ENCODE data around the gene GRIK4. TPM values are rescaled to one million over a fixed set of nuclear protein-coding genes. Genes with fewer than 3 reads are reported as not detected.

Gene GRIK4
- total RNA-seq, 1 donor from 2014 or later = 0.36 TPM

DNA sequence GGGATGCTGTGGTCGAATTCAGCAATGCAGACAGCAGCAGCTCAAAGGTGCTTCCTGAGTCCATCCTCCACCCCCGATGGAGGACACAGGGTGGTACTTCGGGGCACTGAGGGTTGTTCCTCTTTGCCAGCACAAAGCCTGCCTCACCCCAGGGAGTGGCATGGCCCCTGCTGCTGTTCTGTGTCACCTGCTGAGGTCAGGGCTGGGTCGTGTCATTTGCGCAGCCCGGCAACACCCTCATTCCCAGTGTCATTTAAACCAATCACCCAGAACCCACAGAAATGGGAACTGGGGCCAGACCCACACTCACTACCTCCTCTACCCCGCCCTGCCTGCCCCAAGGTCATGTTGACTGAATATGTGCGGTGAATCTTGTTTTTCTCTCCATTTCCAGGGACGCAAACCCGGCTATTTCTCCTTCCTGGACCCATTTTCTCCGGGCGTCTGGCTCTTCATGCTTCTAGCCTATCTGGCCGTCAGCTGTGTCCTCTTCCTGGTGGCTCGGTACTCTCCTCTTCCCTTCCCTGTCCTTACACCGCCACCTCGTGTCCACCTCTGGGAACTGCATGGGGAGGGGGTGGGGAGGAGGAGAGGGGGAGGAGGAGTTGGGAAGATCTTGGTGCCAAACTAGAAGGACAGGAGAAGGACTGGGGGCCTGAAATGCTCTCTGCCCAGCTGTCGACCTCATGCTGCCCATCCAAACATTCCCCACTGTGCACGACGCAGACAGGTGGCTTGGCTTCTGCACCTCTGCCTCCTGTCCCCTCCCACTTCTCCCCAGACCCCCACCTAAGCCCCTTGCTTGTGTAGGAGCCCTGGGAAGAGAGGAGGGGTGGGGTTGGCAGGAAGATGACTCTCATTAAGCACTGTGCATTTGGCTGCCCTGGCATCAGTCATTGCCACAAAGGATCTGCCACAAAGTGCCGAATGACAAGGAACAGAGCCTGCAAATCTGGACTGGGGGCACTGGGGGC, 441.2 kb downstream of the GRIK4 start:
- no peak overlapping the region for H3K4me3 ChIP-seq
- H3K36me3 Mint-ChIP-seq = no peaks in the 10 kb centered on the region
- H3K9ac ChIP-seq = no peak overlapping the region
- peak overlapping the region; percentile 69 for H2AFZ ChIP-seq (replicated peaks)
- H3F3A ChIP-seq (ENCODE audit: low read depth) = no peaks in the 10 kb centered on the region
- H3K27ac Mint-ChIP-seq = no peak overlapping the region
- H3K4me3 Mint-ChIP-seq = no peak overlapping the region
- TF ChIP-seq EZH2phosphoT487 (IDR thresholded peaks at IDR 0.05) = no peak
- TF ChIP-seq, protein P1, sequence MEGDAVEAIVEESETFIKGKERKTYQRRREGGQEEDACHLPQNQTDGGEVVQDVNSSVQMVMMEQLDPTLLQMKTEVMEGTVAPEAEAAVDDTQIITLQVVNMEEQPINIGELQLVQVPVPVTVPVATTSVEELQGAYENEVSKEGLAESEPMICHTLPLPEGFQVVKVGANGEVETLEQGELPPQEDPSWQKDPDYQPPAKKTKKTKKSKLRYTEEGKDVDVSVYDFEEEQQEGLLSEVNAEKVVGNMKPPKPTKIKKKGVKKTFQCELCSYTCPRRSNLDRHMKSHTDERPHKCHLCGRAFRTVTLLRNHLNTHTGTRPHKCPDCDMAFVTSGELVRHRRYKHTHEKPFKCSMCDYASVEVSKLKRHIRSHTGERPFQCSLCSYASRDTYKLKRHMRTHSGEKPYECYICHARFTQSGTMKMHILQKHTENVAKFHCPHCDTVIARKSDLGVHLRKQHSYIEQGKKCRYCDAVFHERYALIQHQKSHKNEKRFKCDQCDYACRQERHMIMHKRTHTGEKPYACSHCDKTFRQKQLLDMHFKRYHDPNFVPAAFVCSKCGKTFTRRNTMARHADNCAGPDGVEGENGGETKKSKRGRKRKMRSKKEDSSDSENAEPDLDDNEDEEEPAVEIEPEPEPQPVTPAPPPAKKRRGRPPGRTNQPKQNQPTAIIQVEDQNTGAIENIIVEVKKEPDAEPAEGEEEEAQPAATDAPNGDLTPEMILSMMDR (IDR thresholded peaks at IDR 0.05) = peak; percentile 93
- no peaks in the 10 kb centered on the region for H3K27me3 Mint-ChIP-seq (ENCODE audit: insufficient read depth, low read depth)
- H3K27me3 ChIP-seq = no peaks in the 10 kb centered on the region
- no peaks in the 10 kb centered on the region for H3K4me1 ChIP-seq
- H3K36me3 ChIP-seq = no peaks in the 10 kb centered on the region
- no peaks in the 10 kb centered on the region for H3K9me3 ChIP-seq (ENCODE audit: low read depth)
- DNase-seq (ENCODE audit: low spot score) = peak; percentile 89
- peaks cover 19% of the 10 kb centered on the region for H3K4me1 Mint-ChIP-seq
- no peaks in the 10 kb centered on the region for H3K79me2 ChIP-seq (ENCODE audit: low read depth)
- no peak overlapping the region for H3K27ac ChIP-seq
- H4K20me1 ChIP-seq (ENCODE audit: low read depth) = no peaks in the 10 kb centered on the region
- H3K9me3 Mint-ChIP-seq = no peaks in the 10 kb centered on the region
- H3K4me2 ChIP-seq = no peak overlapping the region

DNA sequence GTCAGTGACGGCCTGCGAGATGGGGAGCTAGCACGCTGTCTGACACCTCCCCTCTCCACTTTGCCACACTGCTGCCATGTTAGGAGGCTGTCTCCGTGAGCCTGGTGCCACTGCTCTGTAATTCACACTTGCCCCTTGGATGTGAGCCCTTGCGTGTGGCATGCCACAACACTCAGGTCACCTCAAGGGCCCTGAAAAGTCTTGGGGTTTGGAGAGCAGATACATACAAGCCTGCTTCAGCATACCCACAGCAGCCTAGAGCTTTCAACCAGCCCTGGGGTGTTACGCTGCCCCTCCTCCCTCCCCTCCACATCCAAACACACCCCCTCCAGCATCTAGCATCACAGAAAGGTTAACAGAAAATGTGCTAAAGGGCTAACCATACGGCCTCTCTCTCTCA, 442.8 kb downstream of the GRIK4 start:
- no peak overlapping the region for H3K27ac ChIP-seq
- H3K4me1 ChIP-seq = no peaks in the 10 kb centered on the region
- no peak overlapping the region for H2AFZ ChIP-seq (replicated peaks)
- no peaks in the 10 kb centered on the region for H3K27me3 Mint-ChIP-seq (ENCODE audit: insufficient read depth, low read depth)
- H3K79me2 ChIP-seq (ENCODE audit: low read depth) = no peaks in the 10 kb centered on the region
- no peak overlapping the region for H3K4me2 ChIP-seq
- no peak overlapping the region for H3K4me3 Mint-ChIP-seq
- H3K36me3 Mint-ChIP-seq = no peaks in the 10 kb centered on the region
- H3K4me1 Mint-ChIP-seq = peaks cover 19% of the 10 kb centered on the region
- no peaks in the 10 kb centered on the region for H3K9me3 Mint-ChIP-seq
- no peaks in the 10 kb centered on the region for H4K20me1 ChIP-seq (ENCODE audit: low read depth)
- no peaks in the 10 kb centered on the region for H3K36me3 ChIP-seq
- no peak overlapping the region for H3K4me3 ChIP-seq
- H3K27ac Mint-ChIP-seq = no peak overlapping the region
- no peak overlapping the region for H3K9ac ChIP-seq
- no peaks in the 10 kb centered on the region for H3K27me3 ChIP-seq
- H3F3A ChIP-seq (ENCODE audit: low read depth) = no peaks in the 10 kb centered on the region
- TF ChIP-seq, protein P1 (IDR thresholded peaks at IDR 0.05) = no peak
- TF ChIP-seq EZH2phosphoT487 (IDR thresholded peaks at IDR 0.05) (no peak), EZH2 (IDR thresholded peaks at IDR 0.05) (no peak)
- no peaks in the 10 kb centered on the region for H3K9me3 ChIP-seq (ENCODE audit: low read depth)
- no peak for DNase-seq (ENCODE audit: low spot score)

DNA sequence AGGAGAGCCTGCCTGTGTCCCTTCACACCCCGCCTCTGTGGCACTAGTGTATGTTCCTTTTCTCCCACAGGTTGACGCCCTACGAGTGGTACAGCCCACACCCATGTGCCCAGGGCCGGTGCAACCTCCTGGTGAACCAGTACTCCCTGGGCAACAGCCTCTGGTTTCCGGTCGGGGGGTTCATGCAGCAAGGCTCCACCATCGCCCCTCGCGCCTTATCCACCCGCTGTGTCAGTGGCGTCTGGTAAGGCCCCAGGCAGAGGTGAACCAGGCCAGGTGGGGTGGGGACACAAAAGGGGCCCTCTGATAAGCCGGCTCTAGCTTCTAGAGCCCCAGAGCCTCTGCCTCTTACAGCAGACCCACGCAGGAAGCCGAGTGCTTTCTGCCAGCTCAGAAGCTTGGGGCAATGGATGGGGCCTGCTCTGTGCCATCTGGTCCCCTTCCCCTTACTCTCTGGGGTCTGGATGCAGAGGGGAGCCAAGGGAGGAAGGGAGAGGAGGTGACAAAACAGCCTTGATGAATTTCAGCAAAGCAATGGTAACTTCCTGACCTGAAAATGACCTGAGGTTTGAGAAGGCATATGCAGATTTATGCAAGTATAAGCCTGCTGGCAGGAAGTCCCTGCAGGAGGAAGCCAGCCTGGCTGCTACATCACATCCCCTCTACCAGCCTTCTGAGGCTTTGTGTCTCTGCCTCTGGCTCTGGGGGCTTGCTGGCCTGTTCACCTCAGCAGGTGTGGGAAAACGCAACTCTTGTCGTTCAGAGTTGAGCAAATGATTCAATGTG, 445.4 kb downstream of the GRIK4 start:
- H3K79me2 ChIP-seq (ENCODE audit: low read depth) = no peaks in the 10 kb centered on the region
- H3K36me3 ChIP-seq = no peaks in the 10 kb centered on the region
- no peaks in the 10 kb centered on the region for H4K20me1 ChIP-seq (ENCODE audit: low read depth)
- H3K4me1 ChIP-seq = no peaks in the 10 kb centered on the region
- H3K36me3 Mint-ChIP-seq = no peaks in the 10 kb centered on the region
- no peak overlapping the region for H3K27ac ChIP-seq
- H3K27ac Mint-ChIP-seq = peak overlapping the region; percentile 80
- no peaks in the 10 kb centered on the region for H3F3A ChIP-seq (ENCODE audit: low read depth)
- H3K4me3 Mint-ChIP-seq = no peak overlapping the region
- H2AFZ ChIP-seq (replicated peaks) = no peak overlapping the region
- peaks cover 5% of the 10 kb centered on the region for H3K27me3 Mint-ChIP-seq (ENCODE audit: insufficient read depth, low read depth)
- peaks cover 19% of the 10 kb centered on the region for H3K4me1 Mint-ChIP-seq
- no peaks in the 10 kb centered on the region for H3K9me3 ChIP-seq (ENCODE audit: low read depth)
- DNase-seq (ENCODE audit: low spot score) = no peak
- TF ChIP-seq, protein P1 (IDR thresholded peaks at IDR 0.05) = no peak
- TF ChIP-seq EZH2phosphoT487 (IDR thresholded peaks at IDR 0.05) = no peak
- no peak for TF ChIP-seq EZH2 (IDR thresholded peaks at IDR 0.05)
- no peaks in the 10 kb centered on the region for H3K9me3 Mint-ChIP-seq
- no peak overlapping the region for H3K9ac ChIP-seq
- no peaks in the 10 kb centered on the region for H3K27me3 ChIP-seq
- H3K4me2 ChIP-seq = no peak overlapping the region
- H3K4me3 ChIP-seq = no peak overlapping the region
